NK-92 treated with Interleukin-12 subunit alpha and Interleukin-12 subunit beta, amount 100 ng/mL, for 24 hours (cell line): ENCODE data around the gene GID8.

Experiments
- DNase-seq: peaks from one replicate; lab custom pipeline; 2025; lab: John Stamatoyannopoulos, UW

Gene GID8

DNA sequence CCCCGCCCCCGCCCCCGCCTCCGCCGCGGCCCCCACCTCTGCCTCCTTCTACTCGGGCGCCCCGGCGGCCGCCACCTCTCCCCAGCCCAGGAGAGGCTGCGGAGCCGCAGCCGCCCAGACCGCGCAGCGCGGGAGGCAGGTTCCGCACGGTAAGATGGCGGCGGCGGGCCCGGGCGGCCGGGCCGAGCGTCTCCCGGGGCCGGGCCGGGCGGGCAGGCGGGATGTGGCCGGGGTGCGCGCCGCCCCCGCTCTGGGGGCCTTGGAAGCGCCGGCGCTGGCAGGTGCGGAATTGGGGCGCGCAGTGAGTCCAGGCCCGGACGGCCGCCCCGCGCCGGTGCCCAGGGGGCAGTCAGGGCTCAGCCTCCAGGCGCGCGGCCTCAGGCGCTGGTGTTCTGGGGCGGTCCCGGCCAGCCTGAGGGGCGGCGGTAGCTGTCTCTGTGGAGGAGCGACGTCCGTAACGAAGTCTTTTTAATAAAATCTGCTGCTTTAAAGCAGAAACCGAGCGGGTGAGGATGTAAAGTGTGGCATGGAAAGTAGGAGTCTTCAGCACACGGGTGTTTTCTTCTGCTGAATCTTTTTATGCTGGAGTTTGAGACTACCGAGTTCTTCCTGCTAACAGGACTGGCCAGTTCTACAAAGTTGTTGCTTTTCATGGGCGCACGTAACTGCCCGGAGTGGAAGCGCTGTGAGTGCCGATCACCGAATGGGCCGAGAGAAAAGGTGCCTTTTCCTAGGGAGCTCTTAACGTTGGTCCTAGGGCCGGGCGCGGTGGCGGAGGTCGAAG, at the start of gene GID8:
Gene GID8 (plus strand): TSS at position 43 of the 784 bp plus-strand sequence. CDS start 3,356 bp downstream, outside the sequence.
- DNase-seq = no peak

DNA sequence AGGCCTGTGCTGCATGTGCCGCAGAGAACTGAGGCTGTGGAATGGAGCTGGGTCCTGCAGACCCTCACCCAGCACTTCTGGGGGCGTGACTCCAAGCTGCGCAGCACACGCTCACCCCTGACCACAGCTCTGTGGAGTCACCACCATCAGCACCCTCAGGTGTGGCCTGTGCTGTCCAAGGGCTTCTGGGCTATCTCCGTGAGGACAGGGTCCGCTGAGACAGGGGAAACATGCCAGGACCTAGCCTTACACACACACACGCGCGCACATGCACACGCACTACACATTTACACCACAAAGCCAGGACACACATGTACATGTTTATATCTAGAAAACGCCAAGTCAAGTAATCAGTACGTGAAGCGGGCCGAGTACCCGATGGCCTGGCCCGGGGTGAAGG, 49.5 kb upstream of the GID8 start:
- DNase-seq = no peak

DNA sequence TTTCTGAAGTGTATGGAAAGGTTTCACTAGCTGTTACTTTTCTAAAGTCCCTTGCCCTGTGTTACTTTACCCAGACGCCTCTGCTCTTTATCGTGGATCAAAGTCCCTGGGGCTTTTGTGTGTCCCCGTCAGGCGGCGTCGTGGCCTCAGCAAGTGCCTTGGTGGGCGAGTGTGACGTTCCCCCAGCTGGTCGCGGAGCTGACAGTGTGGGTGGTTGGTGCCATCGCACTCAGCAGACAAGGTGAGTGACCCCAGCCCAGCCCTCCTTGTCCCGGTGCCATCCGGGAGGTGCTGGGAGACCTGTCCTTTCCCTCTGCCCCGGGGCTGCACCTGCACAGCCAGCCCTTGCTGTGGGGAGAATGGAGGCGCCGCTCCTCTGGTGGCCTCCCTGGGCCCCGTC, 49.0 kb upstream of the GID8 start:
- DNase-seq = no peak

DNA sequence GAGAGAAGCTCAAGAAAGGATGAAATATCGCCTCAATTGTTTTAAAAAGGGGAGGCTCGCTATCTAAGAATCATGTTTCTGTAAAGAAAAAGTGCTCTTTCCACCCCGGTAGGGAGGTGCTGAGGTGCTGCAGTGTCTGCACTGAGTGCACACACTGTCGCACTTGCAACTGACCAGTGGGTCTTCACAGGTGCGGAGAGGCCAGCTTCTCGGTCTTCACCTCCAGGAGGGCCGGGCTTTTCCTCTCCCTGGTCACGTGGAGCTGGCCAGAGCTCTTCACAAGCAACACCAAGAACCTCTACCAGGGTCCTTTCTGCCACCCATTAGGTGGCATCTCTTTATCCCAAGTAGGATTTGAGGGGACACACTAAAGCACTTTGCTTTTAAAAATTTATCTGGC, 48.5 kb upstream of the GID8 start:
- no peak for DNase-seq

DNA sequence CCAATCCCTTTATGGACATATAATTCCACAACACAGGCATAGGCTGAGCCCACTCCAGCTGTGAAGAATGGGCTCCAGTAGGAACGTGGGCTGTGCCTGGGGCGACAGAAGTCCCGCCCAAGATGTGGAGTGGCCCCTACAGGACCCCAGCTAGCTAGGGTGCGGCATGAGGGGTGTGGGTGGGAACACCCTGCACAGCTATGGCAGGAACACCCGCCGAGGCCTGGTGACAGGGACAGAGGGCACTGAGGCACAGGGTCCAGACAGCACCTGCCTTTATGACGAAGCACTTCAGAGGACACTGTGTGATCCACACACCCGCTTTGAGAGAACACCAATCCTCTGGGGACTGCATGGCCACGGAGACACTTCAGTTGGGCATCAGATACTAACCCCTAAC, 48.1 kb upstream of the GID8 start:
- no peak for DNase-seq

DNA sequence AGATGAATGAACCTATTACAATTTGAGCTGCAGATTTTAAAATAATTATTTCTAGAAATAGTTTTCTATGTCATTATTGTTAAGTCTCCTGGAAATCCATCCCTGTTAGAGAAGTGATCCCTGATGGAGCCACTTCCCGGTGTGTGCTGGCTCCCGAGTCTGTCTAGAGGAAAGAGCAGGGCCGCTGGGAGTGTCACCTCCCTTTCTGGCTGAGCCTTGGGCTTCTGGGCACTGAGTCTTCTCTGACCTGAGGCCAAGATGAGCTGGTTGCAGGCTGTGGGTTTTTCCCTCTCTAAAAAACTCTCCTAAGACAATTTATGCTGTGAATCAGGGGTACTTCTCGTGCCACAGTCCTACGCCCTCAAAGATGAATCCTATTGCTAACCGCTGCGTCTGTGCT, 47.5 kb upstream of the GID8 start:
- DNase-seq = no peak

DNA sequence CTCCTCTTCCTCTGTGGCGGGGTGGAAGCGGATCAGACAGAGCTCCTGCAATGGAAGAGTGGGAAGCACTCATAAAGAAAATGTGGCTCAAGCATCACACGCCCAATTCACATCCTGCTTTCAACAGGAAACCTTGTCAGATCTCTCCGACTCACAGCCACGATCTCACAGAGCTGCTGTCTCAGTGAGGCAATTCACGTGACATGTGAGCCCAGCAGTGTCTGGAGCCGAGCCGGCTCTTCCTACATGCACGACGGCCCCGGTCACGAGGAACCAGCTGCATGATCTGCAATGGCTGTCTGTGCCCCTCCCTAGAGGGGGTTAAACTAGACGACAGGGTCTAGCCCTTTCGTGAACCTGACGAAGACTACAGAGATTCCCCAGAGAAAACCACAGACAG, 46.8 kb upstream of the GID8 start:
- no peak for DNase-seq

DNA sequence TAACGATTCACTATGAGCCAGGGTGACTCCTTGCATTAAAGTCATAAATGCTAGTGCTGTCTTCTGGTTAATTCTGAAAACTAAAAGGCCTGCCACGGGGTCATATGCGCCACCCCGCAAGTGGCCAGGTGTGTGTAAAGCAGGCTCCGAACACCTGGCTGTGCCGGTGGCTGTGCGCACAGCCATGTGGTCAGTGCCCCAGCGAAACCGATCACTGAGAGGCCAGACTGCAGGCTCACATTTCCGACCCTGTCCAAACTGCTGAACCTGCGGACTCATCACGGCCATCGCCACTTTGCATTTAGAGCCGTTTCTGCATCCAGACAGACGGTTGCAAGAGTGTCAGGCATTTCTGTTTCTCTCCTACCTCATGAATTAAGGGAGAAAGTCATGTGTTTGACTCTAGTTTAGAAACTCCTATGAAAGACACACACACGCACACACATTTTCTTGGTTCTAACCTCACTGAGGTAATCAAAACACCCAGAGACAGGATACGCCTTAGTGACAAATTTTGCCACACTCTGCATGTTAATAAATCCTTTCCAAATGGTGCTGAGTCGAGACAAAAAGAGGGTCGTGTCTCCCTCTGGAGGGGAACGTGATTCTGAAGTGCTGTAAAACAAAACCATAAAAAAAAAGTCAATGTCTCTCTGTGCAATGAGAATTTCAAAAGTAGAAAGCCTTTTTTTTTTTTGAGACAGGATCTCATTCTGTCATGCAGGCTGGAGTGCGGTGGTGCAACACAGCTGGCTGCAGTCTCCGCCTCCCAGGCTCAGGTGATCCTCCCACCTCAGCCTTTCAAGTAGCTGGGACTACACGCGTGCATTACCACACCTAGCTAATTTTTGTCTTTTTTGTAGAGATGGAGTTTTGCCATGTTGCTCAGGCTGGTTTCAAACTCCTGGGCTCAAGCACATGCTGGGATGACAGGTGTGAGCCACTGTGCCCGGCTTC, 45.3 kb upstream of the GID8 start:
- DNase-seq = no peak

DNA sequence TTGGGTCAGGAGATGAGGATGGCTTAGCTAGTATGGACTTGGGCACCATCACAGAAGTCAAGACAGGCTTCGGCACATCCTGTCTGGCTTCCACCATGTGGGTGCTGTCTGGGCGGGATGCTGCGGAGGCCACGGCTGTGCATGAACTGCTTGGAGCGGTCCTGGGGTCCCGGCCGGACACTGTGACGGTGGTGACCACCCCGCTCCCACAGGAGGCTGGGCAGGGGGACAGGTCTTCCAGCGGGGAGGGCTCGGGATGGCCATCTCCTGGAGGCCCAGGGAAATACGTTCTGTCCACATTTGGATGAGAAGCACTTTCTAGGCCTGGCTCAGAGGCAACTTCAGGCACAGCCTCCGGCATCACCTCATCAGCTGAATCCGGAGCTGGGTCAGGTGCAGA, 44.2 kb upstream of the GID8 start:
- no peak for DNase-seq

DNA sequence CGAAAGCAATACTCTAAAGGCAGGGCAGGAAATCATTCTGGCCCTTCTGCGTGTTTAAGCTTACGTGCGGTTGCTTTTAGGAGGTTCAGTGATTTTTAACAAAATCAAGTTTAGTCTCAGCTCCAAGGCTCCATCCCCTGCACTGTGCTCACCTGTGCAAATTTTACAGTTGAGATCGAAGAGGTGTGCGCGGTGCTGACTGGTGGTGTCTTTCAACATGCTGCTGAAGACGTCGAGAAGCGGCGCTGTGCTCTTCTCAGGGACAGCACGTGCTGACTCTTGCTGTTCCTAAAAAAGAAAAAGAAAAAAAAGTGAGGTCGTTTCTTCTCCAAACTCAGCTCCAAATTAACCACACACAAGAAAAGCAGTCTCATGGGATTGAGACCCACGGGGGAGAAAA, 43.7 kb upstream of the GID8 start:
- no peak for DNase-seq

DNA sequence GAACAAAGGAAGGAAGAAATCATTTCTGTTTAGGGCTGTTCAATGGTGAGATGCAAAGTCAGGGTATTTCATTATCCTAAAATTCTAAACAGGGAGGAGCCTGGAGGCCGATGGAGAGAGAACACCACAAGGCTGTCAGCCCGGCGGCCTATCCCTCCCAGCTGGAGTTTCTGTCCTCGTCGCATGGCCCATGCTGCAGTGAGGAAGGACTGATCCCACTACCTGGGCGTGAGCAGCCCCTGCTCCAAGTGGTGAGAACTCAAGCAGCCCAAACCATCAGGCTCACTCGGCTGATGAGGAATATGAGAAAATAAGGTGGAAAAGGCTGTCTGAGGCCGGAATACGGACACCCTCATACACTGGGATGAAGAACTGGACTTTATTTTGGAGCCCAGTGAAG, 42.4 kb upstream of the GID8 start:
- DNase-seq = no peak

DNA sequence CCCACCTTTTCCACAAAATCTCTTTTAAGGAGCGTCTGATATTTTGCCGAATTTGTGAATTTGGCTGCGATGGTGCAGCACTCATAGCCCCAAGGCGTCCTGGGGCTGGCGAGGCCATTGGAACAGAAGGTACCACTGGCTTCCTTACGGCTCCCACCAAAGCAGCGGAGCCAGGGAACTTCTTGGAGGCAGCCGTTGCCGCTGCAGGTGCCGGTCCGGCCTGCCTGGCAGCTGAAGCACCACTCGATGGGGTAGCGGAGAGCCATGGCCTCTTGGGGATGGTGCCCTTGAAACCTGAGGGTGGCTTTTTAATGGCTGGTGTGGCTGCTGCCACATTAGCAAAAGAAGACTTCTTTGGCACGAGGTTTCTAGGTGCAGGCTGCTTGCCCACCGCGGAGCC, 41.4 kb upstream of the GID8 start:
- DNase-seq = no peak

DNA sequence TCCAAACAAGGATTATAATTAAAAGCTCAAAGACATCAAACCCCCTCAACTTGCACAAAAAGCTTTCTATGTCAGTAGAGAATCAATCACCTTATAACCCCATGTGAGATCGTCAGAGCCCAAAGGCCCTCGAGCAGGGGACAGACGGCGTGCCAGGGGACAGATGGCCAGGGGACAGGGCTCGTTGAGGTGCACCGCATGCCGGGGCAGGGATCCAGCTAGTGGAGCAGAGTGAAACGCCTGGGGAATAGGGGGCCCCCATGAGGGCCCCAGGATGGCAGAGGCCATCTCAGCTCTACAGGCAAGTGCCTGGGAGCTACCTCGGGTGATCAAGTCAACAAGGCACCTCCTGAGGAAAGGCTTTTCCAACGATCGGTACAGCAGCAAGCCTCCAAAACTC, 40.3 kb upstream of the GID8 start:
- no peak for DNase-seq

DNA sequence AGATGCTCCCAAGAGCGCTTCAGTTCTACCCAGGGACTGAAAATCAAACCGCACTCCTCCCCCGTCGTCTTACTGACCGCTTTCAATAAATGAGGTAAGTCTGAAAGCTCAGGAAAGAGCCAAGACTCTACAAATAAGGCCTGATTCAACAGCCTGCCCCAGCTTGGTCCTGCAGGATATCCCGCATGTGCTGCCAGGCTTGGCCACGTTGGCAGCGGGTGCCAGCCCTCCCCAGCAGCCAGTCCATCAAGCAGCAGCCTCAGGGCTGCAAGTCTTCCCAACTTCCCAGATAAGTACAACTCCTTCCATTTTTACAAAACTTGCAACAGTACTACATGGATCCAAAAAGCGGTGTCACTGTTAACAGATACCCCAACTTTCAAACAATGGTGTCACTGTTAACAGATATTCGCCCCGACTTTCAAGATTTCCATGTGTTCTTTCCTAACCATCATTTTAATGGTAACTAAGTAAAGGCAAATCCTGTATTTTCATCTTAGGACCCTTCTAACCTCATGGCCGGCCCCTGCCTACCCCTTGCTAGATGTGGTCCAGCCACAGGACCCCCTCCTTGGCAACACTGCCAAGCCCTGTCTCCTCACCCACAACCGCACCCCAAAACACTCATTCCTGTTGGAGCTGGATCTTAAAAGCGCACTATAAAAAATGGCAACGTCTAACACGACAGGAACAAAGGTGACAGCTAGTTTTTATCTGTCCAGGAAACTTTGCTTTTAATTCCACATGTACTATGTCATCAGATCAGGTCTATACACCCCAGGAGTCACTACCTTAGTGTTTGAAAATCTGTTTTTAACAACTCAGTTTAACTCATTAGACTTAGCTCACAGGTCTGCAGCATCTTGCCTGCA, 39.6 kb upstream of the GID8 start:
- no peak for DNase-seq

DNA sequence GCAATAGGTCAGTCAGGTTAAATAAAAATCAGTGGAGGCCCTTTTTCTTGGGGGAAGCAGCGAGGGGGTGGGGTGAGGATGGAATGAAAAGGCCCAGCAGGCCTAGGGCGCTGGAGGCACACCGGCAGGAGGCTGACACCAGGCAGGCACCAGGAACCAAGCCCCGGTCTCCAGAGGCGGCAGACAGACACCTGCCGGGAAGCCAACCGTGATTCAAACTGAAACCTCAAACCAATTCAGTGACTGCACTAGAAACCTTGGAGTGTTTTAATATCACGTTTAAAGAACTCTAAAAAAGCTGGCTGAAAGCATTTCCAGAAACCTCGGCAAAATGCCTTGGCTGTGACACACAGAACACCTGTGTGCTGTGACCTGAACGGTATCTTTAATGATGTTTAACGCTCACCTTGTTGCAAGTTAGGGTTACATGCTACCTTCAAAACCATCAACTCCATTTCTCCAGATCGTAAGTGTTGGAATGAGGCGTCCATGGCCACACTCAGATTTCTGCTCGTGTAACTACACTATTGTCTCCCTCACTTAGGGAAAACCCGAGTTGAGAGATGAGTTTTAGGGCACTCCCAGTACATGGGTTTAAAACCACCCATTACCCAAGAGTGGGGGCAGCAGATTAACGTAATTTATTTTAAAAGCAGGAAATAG, 38.8 kb upstream of the GID8 start:
- no peak for DNase-seq

DNA sequence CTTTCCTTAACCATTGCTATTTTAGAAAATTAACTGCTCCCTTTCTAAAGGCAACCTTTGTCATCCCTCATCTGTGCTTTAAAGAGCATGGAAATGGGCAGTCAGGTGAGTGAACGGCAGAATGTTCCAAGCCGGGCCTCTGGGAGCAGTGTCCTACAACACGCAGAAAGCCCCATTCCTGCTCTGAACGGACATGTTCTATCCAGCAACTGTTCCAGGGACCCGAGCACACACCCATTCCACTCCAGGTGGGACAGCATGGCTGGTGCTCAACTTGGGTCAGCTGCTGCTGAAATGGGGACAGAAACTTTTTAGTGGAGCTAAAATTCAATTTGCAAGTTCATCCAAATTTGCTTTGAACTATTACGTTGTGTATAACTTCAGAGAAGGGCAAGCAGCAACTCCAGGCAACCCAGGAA, 38.3 kb upstream of the GID8 start:
- no peak for DNase-seq

DNA sequence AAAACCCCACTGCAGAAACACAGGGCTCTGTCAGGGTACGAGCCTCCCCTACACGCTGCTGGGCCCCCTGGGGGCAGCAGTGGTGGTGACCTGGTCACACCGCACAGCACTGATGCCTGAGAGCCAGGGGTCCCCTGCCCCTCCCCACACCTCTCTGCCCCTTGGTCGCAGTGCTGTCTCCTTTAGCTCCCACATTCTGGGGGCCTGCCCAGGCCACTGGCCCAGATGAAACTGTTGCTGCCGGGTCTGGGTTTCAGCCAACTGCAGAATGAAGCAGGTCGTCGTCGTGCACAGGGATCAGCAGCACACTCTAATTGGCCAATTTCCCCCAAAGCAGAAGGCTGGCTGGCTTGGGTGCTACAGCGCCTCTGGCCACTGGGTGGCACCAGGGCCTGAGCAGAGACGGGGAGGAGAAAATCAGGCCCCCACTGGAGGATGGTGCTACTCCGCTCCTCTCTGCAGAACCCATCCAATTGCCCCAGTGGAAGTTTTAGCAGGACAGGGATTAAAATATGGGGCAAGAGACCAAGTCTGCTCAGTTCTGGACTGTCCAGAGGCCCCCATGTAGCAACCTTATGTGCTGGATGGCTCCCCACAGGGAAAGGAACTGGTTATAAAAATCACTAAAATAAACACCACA, 37.8 kb upstream of the GID8 start:
- DNase-seq = no peak

DNA sequence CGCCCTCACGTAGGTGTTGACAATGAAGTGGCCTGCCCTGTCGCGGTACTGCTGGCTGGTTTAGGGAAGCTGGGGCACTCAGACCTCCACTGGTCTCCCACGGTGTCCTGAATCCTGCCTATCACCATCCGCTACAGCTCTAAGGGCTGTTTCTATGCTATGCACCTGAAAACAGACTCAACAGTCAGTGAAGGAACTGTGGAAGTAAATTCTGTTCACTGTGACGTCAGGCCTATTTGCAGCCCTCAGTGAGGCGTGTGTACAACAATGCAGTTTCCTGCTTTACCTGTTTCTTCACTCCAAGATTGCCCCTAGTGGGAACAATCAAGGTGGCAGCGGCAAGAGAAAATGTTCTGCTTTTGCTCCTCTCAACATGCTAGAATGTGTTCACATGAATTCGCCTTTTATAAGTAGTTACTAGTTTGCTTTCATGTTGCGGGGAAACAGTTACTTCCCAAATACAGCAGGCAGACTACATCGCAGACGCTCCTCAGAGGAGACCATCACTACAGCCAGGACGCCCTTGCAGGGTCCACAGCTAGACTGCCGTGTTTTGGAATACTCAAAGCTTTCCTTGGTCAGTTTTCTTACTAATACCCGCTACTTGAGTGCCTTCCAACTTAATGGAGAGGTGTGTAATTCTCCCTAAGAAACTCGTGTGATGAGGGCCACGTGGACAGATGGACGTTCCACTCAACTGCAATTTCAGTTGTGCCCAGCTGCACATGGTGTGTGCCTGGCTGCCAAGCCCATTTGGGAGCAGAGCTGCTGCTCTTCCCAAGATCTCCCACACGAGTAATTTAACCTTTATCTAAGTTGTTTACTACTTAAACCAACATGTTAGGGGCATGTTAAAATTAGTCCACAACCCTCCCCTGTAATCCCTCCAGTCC, 37.0 kb upstream of the GID8 start:
- no peak for DNase-seq

DNA sequence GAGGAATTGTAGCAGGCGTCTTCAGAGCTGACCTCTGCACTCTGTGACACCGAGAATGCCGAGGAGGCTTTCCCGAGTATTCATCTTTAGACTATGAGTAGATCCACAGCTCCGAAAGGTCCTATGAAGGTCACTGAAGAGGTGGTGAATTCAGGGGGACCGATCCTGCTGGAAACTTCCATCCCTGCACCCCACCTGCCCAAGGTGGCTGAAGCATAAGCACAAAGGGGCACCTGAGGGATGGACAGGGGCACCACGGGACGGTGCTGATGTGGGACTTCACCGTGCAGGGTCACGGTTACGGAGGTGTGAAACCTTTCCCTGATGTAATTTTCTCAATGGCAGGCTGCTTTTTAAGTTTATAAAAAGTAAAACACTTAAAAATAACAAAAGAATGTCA, 36.1 kb upstream of the GID8 start:
- no peak for DNase-seq

DNA sequence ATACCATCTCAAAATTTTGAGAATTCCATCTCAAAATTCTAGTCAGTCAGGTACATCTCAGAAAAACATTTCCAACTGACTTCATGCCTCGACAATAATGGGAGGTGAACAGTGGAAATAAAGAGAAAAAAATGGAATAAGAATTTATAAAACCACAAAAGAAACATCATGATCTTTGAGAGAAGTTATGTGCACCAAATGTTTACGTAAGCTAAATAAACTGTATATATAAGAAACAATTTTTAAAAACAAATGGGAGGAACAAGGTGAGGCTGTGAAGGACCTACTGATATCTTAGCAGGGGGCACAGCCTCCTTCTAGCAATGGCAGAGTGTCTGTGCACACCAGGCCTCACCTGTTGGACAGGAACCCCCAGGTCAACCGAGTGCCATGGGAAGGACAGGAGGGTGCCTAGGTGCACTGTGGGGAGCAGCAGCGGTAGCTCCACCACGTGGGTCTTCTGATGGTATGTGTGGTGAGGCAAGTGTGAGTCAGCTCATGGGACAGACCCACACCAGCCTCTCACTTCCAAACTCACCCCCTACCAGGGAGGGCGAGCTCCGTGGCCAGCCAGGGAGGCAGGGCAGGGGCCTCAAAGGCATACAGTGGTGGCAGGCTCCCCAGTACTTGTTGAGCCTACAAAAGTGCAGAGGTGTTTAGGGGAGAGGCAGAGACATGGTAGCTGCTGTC, 34.9 kb upstream of the GID8 start:
- DNase-seq = no peak
